Breast epithelium (tissue), 3 donors: Measurements from ENCODE around the gene TMEM131.

Source experiments
- POLR2A ChIP-seq: fragments of 450-650 bp; IDR thresholded peaks from one replicate; pipeline ENCODE4 v1.6.1; 2016; ENCODE audit warnings: antibody characterized with exemption, mild to moderate bottlenecking, moderate library complexity
- TF ChIP-seq, protein P1 (sequence below), 3 donors: fragments of 450-650 bp; IDR thresholded peaks; one replicate each; pipeline ENCODE4 v1.5.1; 2016 to 2017; ENCODE audit warnings: antibody characterized with exemption in 3 of 3, mild to moderate bottlenecking in 3 of 3, moderate library complexity in 3 of 3

DNA sequence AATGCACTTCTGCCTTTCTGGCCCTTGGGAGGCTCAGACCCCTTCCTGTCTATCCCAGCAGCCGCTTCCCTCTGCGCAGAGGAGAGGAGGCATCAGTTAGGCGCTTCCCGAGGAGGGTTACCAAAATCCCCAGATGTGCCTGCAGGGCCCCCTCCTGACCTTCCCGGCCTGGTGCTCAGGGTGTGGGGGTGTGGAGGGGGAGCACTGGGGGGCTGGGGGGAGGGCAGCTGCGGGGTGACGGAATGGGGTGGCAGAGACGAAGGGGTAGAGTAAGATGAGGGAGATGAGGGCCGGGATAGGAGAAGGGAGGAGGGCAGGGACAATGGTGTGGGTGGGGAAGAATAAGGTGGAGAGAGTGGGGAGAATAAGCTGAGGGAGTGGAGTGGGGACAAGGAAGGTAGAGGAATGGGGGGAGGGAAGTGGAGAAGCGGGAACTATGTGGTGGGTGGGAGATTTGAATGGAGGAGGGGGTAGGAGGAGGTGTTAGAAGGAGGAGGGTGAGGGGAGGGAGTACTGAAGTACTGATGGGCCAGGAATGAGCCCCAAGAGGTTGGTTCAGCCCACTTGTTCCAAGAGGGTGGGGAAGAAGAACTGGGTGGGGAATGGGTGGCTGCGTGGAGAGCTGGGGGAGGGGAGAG is 288.9 kb downstream of the TMEM131 start:
- TF ChIP-seq, protein P1, sequence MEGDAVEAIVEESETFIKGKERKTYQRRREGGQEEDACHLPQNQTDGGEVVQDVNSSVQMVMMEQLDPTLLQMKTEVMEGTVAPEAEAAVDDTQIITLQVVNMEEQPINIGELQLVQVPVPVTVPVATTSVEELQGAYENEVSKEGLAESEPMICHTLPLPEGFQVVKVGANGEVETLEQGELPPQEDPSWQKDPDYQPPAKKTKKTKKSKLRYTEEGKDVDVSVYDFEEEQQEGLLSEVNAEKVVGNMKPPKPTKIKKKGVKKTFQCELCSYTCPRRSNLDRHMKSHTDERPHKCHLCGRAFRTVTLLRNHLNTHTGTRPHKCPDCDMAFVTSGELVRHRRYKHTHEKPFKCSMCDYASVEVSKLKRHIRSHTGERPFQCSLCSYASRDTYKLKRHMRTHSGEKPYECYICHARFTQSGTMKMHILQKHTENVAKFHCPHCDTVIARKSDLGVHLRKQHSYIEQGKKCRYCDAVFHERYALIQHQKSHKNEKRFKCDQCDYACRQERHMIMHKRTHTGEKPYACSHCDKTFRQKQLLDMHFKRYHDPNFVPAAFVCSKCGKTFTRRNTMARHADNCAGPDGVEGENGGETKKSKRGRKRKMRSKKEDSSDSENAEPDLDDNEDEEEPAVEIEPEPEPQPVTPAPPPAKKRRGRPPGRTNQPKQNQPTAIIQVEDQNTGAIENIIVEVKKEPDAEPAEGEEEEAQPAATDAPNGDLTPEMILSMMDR (IDR thresholded peaks at IDR 0.05): no peak
- no peak for TF ChIP-seq POLR2A
